WERI-Rb-1 (cell line): ENCODE measurements around the gene NPHP4.

Experiments
- DNase-seq: peaks from one replicate; pipeline ENCODE4 v3.0.0-alpha.2; 2020
- H3K27ac ChIP-seq: fragments of 250-450 bp; sonication (Bioruptor Pico); 2 replicates; pipeline ENCODE4 v1.5.1; 2020; ENCODE audit warnings: mild to moderate bottlenecking, moderate library complexity
- H3K27me3 ChIP-seq: fragments of 250-450 bp; sonication (Bioruptor Pico); 2 replicates; pipeline ENCODE4 v1.5.1; 2021; ENCODE audit warnings: mild to moderate bottlenecking, low read depth, moderate library complexity; ENCODE audit not compliant: insufficient read depth, severe bottlenecking
- H3K36me3 ChIP-seq: fragments of 250-450 bp; sonication (Bioruptor Pico); 2 replicates; pipeline ENCODE4 v1.5.1; 2020; ENCODE audit warnings: mild to moderate bottlenecking, moderate library complexity
- H3K4me3 ChIP-seq: 2 replicates; pipeline ENCODE4 v1.5.1; 2011; ENCODE audit warnings: low read depth, mild to moderate bottlenecking, control low read depth, low read length
- H3K9me3 ChIP-seq: fragments of 250-450 bp; sonication (Bioruptor Pico); 2 replicates; pipeline ENCODE4 v1.5.1; 2021; ENCODE audit warnings: mild to moderate bottlenecking, moderate library complexity; ENCODE audit not compliant: severe bottlenecking
- CTCF ChIP-seq: IDR thresholded peaks from 2 replicates; pipeline ENCODE4 v1.5.1; 2011; ENCODE audit warnings: low read depth, mild to moderate bottlenecking, control low read depth, inconsistent platforms, low read length

NPHP4 gene

GRCh38 chr1:5968161-5968736 is 24.0 kb downstream of the NPHP4 start:
- H3K27ac ChIP-seq, result no peak overlapping the region
- TF ChIP-seq CTCF, result no peak

GRCh38 chr1:5967351-5968160 is 24.7 kb downstream of the NPHP4 start:
- Histone ChIP-seq H3K9me3 (no peaks in the 10 kb centered on the region), H3K4me3 (no peak overlapping the region), H3K27ac (no peak overlapping the region), H3K36me3 (peaks cover 25% of the 10 kb centered on the region), H3K27me3 (no peaks in the 10 kb centered on the region)
- DNase-seq, result no peak
- TF ChIP-seq CTCF, result no peak

More at GRCh38 chr1:5968161-5968736, 24.0 kb downstream of the NPHP4 start:
- no peak overlapping the region for H3K4me3 ChIP-seq
- peaks cover 29% of the 10 kb centered on the region for H3K36me3 ChIP-seq
- no peaks in the 10 kb centered on the region for H3K9me3 ChIP-seq
- DNase-seq, result no peak
- no peaks in the 10 kb centered on the region for H3K27me3 ChIP-seq

- peaks cover 27% of the 10 kb centered on the region for H3K36me3 ChIP-seq
- H3K9me3 ChIP-seq, result no peaks in the 10 kb centered on the region
- H3K27ac ChIP-seq, result no peak overlapping the region
- no peak for DNase-seq
- H3K27me3 ChIP-seq, result no peaks in the 10 kb centered on the region
- no peak overlapping the region for H3K4me3 ChIP-seq
- no peak for TF ChIP-seq CTCF
Observed at GRCh38 chr1:5966543-5967205, 25.6 kb downstream of the NPHP4 start.

- TF ChIP-seq CTCF, result no peak
- Histone ChIP-seq H3K27ac (no peak overlapping the region), H3K4me3 (no peak overlapping the region), H3K9me3 (no peaks in the 10 kb centered on the region), H3K27me3 (no peaks in the 10 kb centered on the region), H3K36me3 (peaks cover 38% of the 10 kb centered on the region)
- no peak for DNase-seq
Observed at GRCh38 chr1:5965586-5966131, 26.6 kb downstream of the NPHP4 start.

- no peak for TF ChIP-seq CTCF
- H3K36me3 ChIP-seq, result peaks cover 57% of the 10 kb centered on the region
Observed at GRCh38 chr1:5962265-5963105, 29.7 kb downstream of the NPHP4 start.

More at GRCh38 chr1:5962265-5963105, 29.7 kb downstream of the NPHP4 start:
- Histone ChIP-seq H3K27ac (no peak overlapping the region), H3K4me3 (no peak overlapping the region), H3K9me3 (no peaks in the 10 kb centered on the region), H3K27me3 (no peaks in the 10 kb centered on the region)
- no peak for DNase-seq
